Body of pancreas (tissue), 4 donors: ENCODE data around the gene DCTN2.
"Not testable (repeated sequence)": the region's sequence is repeated elsewhere in the genome, so short reads cannot be mapped to it uniquely, and the experiment has no call there.

Experiments used
- POLR2A ChIP-seq, 3 donors: fragments of 450-650 bp; IDR thresholded peaks; one replicate each; pipeline ENCODE4 v1.6.1; 2016; ENCODE audit warnings: antibody characterized with exemption in 3 of 3, mild to moderate bottlenecking in 2 of 3
- TF ChIP-seq, protein P1 (sequence below), 7 experiments: fragments of 450-650 bp in 4 of 7; fragments of 200-600 bp in 3 of 7; sonication (generic) in 3 of 7; IDR thresholded peaks; one replicate each; pipeline ENCODE4 v1.5.1; 2016 to 2019; ENCODE audit warnings: antibody characterized with exemption in 7 of 7

DNA sequence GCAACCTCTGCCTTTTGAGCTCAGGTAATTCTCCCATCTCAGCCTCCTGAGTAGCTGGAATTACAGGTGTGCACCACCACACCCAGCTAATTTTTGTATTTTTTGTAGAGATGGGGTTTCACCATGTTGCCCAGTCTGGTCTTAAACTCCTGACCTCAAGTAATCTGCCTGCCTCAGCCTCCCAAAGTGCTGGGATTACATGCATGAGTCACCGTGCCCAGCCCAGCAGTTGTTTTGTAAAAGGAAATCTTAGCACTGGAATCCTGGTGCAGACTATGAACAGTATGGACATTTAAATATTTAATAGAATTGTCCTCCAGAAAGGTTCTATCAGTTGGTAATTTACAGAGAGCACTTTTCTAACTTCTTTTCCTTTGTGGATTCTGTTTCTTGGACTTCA, 14.1 kb upstream of the DCTN2 start:
- TF ChIP-seq, protein P1, sequence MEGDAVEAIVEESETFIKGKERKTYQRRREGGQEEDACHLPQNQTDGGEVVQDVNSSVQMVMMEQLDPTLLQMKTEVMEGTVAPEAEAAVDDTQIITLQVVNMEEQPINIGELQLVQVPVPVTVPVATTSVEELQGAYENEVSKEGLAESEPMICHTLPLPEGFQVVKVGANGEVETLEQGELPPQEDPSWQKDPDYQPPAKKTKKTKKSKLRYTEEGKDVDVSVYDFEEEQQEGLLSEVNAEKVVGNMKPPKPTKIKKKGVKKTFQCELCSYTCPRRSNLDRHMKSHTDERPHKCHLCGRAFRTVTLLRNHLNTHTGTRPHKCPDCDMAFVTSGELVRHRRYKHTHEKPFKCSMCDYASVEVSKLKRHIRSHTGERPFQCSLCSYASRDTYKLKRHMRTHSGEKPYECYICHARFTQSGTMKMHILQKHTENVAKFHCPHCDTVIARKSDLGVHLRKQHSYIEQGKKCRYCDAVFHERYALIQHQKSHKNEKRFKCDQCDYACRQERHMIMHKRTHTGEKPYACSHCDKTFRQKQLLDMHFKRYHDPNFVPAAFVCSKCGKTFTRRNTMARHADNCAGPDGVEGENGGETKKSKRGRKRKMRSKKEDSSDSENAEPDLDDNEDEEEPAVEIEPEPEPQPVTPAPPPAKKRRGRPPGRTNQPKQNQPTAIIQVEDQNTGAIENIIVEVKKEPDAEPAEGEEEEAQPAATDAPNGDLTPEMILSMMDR (IDR thresholded peaks at IDR 0.05): not testable (repeated sequence)
- TF ChIP-seq POLR2A (IDR thresholded peaks at IDR 0.05): not testable (repeated sequence)
